ENCODE data around the gene CEP44. TPM values are rescaled to one million over a fixed set of nuclear protein-coding genes. Genes with fewer than 3 reads are reported as not detected.

Gene CEP44
- total and polyA plus RNA-seq, 4 donors, result 2.2 to 18.7 (median 6.1) TPM

DNA sequence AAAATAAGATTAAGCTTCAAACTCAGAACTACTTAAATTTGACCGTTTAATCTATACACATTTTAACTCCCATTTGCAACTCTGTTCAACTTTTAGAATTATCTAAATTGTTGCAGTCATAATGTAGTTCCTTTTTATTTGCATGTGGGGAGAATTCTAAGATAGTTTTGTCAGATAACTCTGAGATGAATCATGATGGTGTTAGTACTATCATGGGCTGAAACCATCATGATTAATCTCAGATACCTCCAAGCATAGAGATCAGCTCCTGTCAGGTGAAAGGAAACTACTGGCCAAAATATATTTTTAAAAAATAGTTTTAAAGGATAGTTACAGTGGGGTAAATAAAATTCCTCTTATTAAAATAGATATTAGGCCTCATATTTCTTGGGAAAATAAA lies 39.3 kb upstream of the CEP44 start:
- WGBS, result 91% methylated on average over 1 of the region's 1 CpG
- DNase-seq (ENCODE audit: low spot score), result no peak

DNA sequence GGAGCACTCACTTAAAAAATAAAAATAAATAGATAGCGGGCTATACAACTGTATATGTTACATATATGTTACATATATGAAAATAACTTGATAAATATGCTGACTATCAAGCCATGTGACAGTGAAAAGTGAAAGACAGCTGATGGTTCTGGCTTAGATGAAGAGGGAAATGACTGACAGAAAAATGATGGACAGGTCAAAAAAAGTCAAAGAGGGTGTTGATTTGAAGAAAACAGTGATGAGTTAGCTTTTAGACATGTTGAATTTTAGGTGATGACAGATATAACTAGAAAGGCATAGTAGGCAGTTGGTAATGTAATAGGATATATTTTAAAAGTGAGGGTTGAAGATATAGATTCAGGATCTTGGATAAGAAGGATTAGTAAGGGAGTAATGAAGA lies 38.0 kb upstream of the CEP44 start:
- no peak for DNase-seq (ENCODE audit: low spot score)
- peaks cover 0 to 2% (median 0%) of the 10 kb centered on the region in 4 donors for H3K36me3 ChIP-seq (ENCODE audit: control insufficient read depth in 4 of 4, insufficient read depth in 3 of 4, low read depth in 1 of 4, low read length in 3 of 4)
- 97% methylated on average over 1 of the region's 1 CpG for WGBS
- no peaks in the 10 kb centered on the region for H3K4me1 ChIP-seq (ENCODE audit: control insufficient read depth in 4 of 4, insufficient read depth in 4 of 4, low read length in 3 of 4)
- H3K4me3 ChIP-seq (ENCODE audit: low read depth in 1 of 3, low read length in 3 of 3), result no peak overlapping the region
- no peaks in the 10 kb centered on the region for H3K27me3 ChIP-seq (ENCODE audit: control insufficient read depth in 4 of 4, insufficient read depth in 4 of 4, low read length in 3 of 4)
- TF ChIP-seq SP1 (IDR thresholded peaks at IDR 0.05), result no peak
- TF ChIP-seq HNF4A (conservative IDR thresholded peaks at IDR 0.05), result no peak
- no peak for TF ChIP-seq YY1 (IDR thresholded peaks at IDR 0.05)
- TF ChIP-seq FOXA2 (IDR thresholded peaks at IDR 0.05), result no peak
- TF ChIP-seq HNF4G (IDR thresholded peaks at IDR 0.05), result no peak
- TF ChIP-seq, protein P1, sequence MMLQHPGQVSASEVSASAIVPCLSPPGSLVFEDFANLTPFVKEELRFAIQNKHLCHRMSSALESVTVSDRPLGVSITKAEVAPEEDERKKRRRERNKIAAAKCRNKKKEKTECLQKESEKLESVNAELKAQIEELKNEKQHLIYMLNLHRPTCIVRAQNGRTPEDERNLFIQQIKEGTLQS (IDR thresholded peaks at IDR 0.05), result no peak
- TF ChIP-seq, protein P2, sequence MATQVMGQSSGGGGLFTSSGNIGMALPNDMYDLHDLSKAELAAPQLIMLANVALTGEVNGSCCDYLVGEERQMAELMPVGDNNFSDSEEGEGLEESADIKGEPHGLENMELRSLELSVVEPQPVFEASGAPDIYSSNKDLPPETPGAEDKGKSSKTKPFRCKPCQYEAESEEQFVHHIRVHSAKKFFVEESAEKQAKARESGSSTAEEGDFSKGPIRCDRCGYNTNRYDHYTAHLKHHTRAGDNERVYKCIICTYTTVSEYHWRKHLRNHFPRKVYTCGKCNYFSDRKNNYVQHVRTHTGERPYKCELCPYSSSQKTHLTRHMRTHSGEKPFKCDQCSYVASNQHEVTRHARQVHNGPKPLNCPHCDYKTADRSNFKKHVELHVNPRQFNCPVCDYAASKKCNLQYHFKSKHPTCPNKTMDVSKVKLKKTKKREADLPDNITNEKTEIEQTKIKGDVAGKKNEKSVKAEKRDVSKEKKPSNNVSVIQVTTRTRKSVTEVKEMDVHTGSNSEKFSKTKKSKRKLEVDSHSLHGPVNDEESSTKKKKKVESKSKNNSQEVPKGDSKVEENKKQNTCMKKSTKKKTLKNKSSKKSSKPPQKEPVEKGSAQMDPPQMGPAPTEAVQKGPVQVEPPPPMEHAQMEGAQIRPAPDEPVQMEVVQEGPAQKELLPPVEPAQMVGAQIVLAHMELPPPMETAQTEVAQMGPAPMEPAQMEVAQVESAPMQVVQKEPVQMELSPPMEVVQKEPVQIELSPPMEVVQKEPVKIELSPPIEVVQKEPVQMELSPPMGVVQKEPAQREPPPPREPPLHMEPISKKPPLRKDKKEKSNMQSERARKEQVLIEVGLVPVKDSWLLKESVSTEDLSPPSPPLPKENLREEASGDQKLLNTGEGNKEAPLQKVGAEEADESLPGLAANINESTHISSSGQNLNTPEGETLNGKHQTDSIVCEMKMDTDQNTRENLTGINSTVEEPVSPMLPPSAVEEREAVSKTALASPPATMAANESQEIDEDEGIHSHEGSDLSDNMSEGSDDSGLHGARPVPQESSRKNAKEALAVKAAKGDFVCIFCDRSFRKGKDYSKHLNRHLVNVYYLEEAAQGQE (IDR thresholded peaks at IDR 0.05), result no peak
- TF ChIP-seq JUND (IDR thresholded peaks at IDR 0.05), result no peak
- no peak for TF ChIP-seq RAD21 (IDR thresholded peaks at IDR 0.05)
- H3K27ac ChIP-seq (ENCODE audit: low read depth in 1 of 2, low read length in 2 of 2), result no peak overlapping the region
- no peaks in the 10 kb centered on the region for H3K9me3 ChIP-seq (ENCODE audit: control insufficient read depth in 4 of 4, low read length in 3 of 4)
- H3K9ac ChIP-seq (ENCODE audit: low read depth in 1 of 2, low read length in 2 of 2), result no peak overlapping the region

More for the DNA sequence above, 39.3 kb upstream of the CEP44 start:
- Histone ChIP-seq H3K9ac (ENCODE audit: low read depth in 1 of 2, low read length in 2 of 2) (no peak overlapping the region), H3K36me3 (ENCODE audit: control insufficient read depth in 4 of 4, insufficient read depth in 3 of 4, low read depth in 1 of 4, low read length in 3 of 4) (peaks cover 0 to 6% (median under 1%) of the 10 kb centered on the region in 4 donors), H3K9me3 (ENCODE audit: control insufficient read depth in 4 of 4, low read length in 3 of 4) (no peaks in the 10 kb centered on the region), H3K4me1 (ENCODE audit: control insufficient read depth in 4 of 4, insufficient read depth in 4 of 4, low read length in 3 of 4) (no peaks in the 10 kb centered on the region), H3K4me3 (ENCODE audit: low read depth in 1 of 3, low read length in 3 of 3) (no peak overlapping the region), H3K27ac (ENCODE audit: low read depth in 1 of 2, low read length in 2 of 2) (no peak overlapping the region), H3K27me3 (ENCODE audit: control insufficient read depth in 4 of 4, insufficient read depth in 4 of 4, low read length in 3 of 4) (no peaks in the 10 kb centered on the region)
- TF ChIP-seq FOXA2 (IDR thresholded peaks at IDR 0.05) (no peak), FOXA1 (IDR thresholded peaks at IDR 0.05) (no peak), HNF4G (IDR thresholded peaks at IDR 0.05) (no peak), TAF1 (conservative IDR thresholded peaks at IDR 0.05) (no peak)

DNA sequence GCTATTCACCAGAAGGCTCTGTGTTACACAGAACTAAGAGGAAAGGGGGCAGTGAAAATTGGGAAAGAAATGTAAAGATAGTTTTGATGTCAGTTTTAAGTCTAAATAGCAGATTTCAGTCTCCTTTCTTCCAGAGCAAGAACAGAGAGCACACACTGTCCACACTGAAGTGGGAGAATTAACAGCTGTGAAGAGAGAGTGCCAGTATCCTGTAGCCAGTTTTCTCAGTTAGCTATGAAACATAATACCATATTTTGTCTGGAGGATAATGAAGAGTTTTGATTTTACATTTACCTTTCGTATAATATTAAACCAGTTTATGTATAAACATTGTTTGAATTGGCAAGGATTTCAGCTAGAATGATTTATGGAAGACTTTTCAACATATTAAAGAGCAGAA lies 35.3 kb upstream of the CEP44 start:
- DNase-seq (ENCODE audit: low spot score), result no peak
- peaks cover 0 to 2% (median 0%) of the 10 kb centered on the region in 4 donors for H3K36me3 ChIP-seq (ENCODE audit: control insufficient read depth in 4 of 4, insufficient read depth in 3 of 4, low read depth in 1 of 4, low read length in 3 of 4)
- no peaks in the 10 kb centered on the region for H3K9me3 ChIP-seq (ENCODE audit: control insufficient read depth in 4 of 4, low read length in 3 of 4)
- TF ChIP-seq, protein P2 (IDR thresholded peaks at IDR 0.05), result no peak
- TF ChIP-seq RXRA (IDR thresholded peaks at IDR 0.05) (no peak), FOXA1 (IDR thresholded peaks at IDR 0.05) (no peak), YY1 (IDR thresholded peaks at IDR 0.05) (no peak)
- H3K27ac ChIP-seq (ENCODE audit: low read depth in 1 of 2, low read length in 2 of 2), result no peak overlapping the region
- H3K4me1 ChIP-seq (ENCODE audit: control insufficient read depth in 4 of 4, insufficient read depth in 4 of 4, low read length in 3 of 4), result no peaks in the 10 kb centered on the region
- 73% methylated on average over 1 of the region's 1 CpG for WGBS
- H3K4me3 ChIP-seq (ENCODE audit: low read depth in 1 of 3, low read length in 3 of 3), result no peak overlapping the region
- no peaks in the 10 kb centered on the region for H3K27me3 ChIP-seq (ENCODE audit: control insufficient read depth in 4 of 4, insufficient read depth in 4 of 4, low read length in 3 of 4)
- no peak overlapping the region for H3K9ac ChIP-seq (ENCODE audit: low read depth in 1 of 2, low read length in 2 of 2)

Measured in liver (tissue), 9 donors.